GM10847 (cell line): Measurements from ENCODE around the gene NDN.

Experiments
- POLR2A ChIP-seq: IDR thresholded peaks from 2 replicates; pipeline ENCODE4 v1.6.1; 2011; ENCODE audit not compliant: insufficient read length; ENCODE audit errors: extremely low read depth

The NDN gene

GRCh38 chr15:23645371-23646164 is 41.5 kb downstream of the NDN start:
- no peak for TF ChIP-seq POLR2A

- TF ChIP-seq POLR2A, result no peak
Measured at GRCh38 chr15:23644829-23645228, 42.3 kb downstream of the NDN start.

GRCh38 chr15:23642413-23643044 is 44.6 kb downstream of the NDN start:
- no peak for TF ChIP-seq POLR2A
